Fibroblast of pulmonary artery (primary cell): ENCODE measurements around the gene SMTN.

Experiments
- DNase-seq: peaks from one replicate; pipeline ENCODE4 v3.0.0-alpha.2; 2010; ENCODE audit warnings: low read depth
- H3K4me3 ChIP-seq: replicated peaks from 2 replicates; pipeline ENCODE4 v1.5.1; 2011; ENCODE audit warnings: low read depth, mild to moderate bottlenecking, control low read depth, low read length, moderate library complexity
- TF ChIP-seq, protein P1 (sequence below): IDR thresholded peaks from 2 replicates; pipeline ENCODE4 v1.5.1; 2011; ENCODE audit warnings: mild to moderate bottlenecking, control low read depth, low read length, inconsistent platforms; ENCODE audit errors: missing control alignments

The SMTN gene

DNA sequence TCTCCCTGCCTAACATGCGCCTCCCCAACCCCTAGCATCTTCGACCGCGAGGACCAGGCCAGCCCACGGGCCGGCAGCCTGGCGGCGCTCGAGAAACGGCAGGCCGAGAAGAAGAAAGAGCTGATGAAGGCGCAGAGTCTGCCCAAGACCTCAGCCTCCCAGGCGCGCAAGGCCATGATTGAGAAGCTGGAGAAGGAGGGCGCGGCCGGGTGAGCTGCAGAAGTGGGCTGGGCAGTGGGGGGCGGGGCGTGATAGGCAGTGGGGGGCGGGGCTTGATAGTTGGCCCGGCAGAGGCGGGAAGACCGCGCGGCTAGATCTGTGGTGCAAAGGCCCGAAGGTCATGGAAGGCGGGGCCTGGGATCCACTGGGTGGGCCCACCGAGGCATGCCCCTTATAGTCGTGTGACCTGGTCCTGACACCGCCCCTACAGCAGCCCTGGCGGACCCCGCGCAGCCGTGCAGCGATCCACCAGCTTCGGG, 17.6 kb downstream of the SMTN start:
- no peak for DNase-seq
- H3K4me3 ChIP-seq = no peak overlapping the region
- TF ChIP-seq, protein P1, sequence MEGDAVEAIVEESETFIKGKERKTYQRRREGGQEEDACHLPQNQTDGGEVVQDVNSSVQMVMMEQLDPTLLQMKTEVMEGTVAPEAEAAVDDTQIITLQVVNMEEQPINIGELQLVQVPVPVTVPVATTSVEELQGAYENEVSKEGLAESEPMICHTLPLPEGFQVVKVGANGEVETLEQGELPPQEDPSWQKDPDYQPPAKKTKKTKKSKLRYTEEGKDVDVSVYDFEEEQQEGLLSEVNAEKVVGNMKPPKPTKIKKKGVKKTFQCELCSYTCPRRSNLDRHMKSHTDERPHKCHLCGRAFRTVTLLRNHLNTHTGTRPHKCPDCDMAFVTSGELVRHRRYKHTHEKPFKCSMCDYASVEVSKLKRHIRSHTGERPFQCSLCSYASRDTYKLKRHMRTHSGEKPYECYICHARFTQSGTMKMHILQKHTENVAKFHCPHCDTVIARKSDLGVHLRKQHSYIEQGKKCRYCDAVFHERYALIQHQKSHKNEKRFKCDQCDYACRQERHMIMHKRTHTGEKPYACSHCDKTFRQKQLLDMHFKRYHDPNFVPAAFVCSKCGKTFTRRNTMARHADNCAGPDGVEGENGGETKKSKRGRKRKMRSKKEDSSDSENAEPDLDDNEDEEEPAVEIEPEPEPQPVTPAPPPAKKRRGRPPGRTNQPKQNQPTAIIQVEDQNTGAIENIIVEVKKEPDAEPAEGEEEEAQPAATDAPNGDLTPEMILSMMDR = no peak

DNA sequence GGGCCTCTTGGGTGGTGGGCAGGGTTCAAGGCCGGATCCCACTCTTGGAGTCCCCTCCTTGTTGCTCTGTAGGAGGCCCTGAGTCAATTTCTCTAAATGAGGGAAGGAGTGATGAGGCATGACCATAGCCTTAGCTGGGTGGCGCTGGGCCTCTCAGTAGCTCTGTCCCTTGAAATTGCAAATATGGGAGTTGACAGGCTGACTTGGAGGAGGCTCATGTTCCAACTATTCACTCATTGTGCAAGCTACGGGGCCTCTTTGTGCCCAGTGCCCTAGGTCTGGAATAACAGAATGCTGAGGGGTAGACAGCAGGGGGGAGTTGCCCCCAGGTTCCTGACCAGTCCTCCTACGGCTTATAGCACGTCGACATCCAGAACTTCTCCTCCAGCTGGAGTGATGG, 18.3 kb downstream of the SMTN start:
- TF ChIP-seq, protein P1 = no peak
- no peak overlapping the region for H3K4me3 ChIP-seq
- DNase-seq = no peak

DNA sequence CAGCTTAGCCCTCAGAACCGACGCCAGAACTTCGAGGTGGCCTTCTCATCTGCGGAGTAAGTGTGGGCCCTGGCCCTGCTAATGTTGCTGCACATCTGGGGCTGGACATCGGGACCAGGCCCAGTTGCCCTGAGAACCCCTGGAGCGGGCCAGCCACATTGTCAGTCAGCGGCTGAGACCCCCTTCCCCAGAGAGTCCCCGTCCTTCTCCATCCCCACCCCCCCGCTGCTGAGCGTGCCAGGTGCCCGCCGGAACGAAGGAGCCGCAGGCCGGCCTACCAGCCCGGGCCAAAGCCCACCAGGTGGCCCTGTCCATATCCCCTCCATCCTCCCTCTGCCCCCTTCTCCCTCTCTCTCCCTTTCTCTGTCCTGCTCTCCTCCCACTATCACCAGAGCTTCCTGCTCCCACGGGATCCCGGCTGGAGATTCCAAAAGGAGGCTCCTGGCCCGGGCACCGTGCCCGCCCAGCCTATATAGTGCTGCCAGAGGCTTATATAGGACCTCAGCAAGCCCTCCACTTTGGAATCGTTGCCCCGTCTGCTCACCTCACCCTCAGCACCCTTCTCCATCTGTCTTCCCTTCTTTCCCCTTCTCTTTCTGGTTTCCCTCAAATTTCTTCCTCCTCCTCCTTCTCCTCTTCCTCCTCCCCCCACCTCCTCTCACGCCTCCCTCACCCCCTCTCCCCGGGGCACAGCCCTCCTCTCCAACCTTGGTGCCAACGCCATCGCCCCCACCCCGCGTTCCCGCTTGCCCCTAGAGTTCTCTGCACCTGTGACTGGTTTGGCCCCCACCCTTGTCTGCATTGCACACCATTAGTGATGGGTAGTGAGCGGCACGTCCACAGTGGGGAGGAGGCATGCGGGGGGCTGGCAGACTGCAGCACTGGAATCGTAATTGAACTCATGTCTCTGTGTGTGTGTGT, 19.0 kb downstream of the SMTN start:
- TF ChIP-seq, protein P1 = no peak
- no peak overlapping the region for H3K4me3 ChIP-seq
- no peak for DNase-seq

DNA sequence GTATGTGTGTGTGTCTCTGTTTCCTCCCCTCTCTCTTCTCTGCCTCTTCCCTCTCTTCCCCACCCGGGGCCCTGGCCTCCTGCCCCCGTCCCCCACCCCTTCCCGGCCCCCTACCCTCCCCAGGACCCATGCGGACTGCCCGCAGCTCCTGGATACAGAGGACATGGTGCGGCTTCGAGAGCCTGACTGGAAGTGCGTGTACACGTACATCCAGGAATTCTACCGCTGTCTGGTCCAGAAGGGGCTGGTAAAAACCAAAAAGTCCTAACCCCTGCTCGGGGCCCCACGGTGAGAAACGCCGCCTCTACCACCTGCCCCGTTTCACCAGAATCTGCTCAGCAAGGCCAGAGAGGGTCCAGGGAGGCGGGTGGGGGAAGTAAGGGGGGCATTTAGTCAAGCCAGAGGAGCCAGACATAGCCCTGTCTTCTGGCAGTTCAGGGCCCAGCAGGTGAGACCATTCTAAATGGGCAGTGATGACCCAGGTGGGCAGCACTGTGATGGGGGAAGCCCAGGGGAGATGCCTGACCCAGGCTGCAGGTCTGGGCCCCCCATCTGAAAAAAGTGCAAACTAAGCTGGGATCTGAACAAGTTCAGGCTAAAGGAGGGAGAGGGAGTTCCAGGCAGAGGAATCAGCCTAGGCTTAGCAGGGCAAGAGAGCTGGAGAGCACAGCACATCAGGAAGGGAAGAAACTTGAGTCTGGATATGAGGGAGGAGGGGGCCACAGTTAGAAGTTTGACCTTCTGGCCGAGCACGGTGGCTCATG, 19.8 kb downstream of the SMTN start:
- no peak for DNase-seq
- TF ChIP-seq, protein P1 = no peak
- no peak overlapping the region for H3K4me3 ChIP-seq

DNA sequence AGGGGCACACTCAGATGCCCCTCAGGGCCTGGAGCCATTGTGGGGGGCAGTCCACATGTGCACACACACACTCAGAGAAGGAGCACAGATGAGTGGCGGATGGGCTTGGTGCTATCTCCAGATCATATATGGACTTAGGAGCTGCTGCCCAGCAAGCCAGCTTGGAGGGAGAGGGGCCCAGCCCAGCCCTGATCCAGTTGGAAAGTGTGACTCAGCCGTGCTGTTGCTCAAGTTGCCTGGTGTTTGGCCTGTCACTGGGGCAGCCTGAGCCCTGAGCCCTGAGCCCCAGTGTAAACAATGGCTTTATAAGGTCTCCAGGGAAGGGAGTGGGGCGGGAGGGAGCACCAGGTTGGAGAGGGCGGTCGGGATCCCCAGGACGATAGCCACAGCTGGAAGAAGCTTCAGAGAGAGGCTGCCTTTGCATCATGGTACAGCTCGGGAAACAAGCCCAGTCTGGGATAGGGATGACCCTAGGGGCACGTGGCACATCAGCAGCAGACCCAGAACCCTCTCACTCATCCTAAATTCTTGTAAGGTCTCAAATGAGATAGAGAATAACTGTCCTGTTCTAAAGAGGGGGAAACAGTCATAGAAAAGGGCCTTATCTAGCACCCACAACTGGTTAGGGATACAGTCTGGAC, 21.4 kb downstream of the SMTN start:
- TF ChIP-seq, protein P1 = no peak
- H3K4me3 ChIP-seq = no peak overlapping the region
- DNase-seq = peak; percentile 97

DNA sequence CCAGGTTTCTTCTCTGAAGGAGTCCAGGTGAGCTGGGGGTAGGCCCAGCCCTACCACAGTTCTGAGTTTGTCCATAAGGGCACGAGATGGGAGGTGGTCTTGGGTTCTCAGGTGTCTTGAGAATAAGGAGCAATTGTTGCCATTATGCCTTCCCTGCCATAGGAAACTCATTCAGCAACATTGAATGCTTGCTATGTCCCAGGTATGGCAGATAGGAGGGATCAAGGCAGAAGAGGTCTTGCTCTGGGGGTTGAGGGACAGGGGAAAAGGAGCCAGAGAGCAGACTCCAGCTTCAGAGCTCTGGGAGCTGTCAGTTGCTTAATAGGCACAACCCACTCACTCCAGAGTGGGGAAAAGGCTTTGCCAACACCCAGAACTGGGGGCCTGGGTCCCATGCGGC, 22.0 kb downstream of the SMTN start:
- DNase-seq = no peak
- TF ChIP-seq, protein P1 = no peak
- no peak overlapping the region for H3K4me3 ChIP-seq
